Measurements from ENCODE around the gene FRMPD4.

Gene FRMPD4

DNA sequence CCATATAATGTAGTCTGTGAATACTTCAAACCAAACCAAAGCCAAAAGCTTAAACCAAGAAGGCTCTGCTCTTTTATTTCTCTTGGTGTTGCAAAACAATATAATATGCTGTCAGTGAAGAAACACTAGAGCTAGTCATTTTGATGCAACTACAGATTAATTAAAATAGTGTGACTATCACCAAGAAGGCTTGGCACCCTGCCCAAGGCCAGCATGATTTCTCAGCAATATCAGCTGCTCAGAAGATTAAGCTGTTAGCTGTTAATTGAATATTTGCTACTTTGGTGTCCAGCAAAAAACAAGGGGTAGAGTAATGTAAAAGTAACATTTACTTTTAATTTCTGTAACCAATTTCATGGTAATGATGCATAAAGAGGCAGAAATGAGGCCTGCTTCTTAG lies 548.1 kb downstream of the FRMPD4 start:
- peak; percentile 16 for DNase-seq

DNA sequence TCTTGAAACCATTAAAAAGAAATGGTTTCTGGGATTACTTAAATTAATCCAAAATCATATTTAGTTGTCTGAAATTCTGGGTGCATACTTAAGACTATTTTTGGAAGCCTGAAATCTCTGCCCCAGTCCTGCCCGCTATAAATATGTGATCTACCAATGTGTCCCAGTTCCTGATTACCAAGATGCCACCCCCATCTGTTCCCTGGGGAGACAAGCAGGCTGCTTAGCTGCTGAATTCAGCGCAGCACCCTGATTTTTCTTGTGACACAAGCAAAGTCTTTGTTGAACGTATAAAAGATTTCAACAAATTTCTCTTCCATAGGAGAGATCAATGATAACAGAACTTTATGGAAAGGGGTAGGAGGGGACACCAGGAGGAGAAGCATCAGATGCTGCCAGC lies 552.4 kb downstream of the FRMPD4 start:
- no peak for DNase-seq

DNA sequence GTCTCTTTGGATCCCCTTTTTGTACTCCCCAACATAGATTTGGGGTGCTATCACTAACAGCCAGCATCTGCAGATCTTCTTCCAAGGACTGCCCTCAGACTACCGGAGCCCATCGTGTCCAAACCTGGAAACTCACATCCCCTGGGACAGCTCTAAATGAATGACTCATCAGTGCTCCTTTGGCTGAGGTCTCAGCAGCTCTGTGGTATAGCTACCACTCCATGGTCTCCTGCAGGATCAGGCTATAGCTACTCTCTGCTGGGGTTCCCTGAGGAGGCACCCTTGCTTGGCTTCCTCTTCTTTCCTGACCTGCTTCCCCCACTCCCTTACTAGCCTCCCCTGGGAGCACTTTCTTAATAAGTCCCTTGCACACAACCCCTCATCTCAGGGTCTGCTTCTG lies 555.5 kb downstream of the FRMPD4 start:
- DNase-seq, result no peak

DNA sequence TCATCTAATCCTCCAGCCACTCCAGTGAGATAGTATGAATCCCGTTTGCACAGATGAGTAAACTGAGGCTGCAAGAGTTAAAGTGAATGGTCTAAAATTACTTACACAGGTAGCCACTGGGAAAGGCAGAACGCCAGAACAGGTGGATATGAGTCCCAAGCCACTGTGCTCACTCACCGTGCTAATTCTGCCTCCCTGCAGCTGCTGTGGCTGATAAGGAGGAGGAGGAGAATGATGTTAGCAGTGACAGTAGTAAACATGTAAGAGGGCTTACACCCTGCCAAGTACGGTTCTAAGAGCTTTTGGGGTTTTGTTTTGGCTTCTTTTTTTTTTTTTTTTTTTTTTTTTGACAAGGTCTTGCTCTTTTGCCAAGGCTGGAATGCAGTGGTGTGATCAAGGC lies 562.5 kb downstream of the FRMPD4 start:
- no peak for DNase-seq

DNA sequence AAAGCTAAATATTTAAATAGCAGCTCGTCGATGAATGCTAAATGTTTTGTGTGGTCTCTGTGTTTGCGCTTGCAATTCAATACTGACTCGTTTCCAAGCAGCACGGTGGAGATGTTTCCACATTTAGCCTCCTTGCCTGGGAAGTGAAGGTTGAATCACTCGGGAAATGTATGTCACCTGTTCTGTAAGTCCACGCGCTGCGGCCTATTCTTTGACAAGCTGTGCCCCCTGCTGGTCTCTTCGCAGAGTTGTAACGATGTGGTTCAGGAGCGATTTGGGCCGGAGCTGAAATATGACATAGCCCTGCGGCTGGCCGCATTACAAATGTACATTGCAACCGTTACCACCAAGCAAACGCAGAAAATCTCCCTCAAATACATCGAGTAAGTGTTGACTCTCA lies 563.4 kb downstream of the FRMPD4 start:
- DNase-seq, result peak; percentile 69

DNA sequence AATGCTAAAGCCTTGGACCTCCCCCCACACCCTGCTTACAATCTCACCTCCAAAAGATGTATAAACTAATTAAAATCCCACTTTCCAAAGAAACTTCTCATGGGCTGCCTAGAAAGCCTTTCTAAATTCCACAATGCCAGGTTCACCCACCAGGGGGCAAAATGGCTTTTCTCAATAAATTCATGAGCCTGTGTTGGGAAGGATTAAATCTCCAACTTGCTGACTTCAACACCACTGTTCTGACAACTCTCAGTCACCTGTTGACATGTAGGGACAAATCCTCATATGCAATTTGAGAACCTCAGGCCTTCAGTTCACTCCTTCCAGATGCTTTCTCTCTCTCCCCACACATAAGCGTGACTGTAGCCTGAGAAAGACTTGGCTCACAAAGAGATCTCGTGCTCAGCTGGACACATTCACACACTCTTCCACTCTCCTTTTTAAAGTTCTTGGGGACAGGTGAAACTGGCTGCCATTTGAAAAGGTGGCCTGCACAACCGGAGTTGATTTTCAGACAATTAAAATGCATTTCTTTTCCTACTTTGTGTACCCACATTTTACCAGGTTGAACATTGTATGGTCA lies 564.3 kb downstream of the FRMPD4 start:
- peak; percentile 59 for DNase-seq

DNA sequence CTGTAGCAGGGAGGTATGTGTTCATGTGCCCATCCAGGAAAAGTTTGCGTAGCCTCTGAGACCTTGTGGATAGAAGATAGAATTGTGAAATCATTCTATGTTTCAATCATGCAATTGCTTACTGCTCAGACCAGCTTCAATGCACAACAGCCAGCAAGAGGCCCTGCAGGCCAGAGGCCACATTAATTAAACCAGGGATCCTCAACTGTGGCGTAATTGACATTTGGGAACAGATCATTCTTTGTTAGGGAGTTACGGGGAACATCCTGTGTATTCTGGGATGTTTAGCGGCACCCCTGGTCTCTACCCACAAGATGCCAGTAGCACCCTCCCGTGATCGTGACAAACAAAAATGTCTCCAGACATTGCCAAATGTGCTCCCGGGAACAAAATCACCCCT lies 566.4 kb downstream of the FRMPD4 start:
- no peak for DNase-seq

DNA sequence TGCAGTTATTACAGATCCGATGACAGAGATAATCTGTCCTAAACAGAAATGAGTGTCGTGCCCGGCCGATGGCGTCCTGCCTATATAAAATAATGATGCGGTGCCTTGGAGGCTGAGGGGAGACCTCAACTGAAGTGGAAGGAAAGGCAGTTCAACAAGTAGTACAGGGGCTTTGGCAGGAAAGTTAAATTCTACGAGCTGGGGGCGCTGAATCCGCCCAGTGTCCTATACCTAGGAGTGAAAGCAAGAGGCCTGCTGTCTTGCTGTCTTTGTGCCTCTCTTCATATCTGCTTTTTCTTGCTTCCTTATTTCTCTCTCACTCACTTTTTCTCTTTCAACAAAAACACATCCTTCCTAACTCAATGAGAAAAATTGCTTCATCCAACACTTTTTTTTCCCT lies 570.8 kb downstream of the FRMPD4 start:
- no peak for DNase-seq

DNA sequence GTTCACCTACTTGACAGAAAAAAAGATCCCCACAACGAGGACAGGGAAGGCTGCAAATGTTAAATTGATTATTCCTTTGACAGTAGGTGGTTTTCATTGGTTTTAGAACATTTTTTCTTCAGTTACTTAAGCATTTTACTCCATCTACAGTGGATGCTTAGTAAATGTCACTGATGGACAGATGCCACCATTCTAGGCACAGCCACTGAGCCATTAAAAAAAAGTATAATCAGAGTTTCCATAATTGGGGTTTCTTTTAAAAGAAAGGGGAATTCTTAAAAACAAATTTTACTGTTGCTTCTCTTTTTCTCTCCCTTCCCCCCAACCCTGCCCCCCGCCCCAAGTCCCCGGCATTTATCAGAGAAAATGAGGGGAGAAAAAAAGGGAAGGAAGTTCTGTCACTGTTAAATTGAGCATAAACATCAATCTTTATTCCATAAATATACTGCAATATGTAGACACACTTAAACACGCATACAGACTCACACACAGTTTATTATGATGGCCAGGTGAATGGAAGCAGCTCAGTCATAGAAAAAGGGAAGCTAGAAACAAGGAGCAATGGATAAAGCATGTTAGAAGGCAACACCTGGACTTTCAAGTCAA lies 573.3 kb downstream of the FRMPD4 start:
- DNase-seq, result no peak

DNA sequence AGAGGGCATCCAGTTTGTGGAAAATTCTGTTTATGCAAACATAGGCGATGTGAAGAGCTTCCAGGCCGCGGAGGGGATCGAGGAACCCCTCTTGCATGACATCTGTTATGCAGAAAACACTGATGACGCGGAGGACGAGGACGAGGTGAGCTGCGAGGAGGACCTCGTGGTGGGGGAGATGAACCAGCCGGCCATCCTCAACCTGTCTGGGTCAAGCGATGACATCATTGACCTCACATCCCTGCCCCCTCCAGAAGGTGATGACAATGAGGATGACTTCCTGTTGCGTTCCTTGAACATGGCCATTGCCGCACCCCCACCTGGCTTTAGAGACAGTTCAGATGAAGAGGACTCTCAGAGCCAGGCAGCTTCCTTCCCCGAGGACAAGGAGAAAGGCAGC lies 578.3 kb downstream of the FRMPD4 start:
- no peak for DNase-seq

DNA sequence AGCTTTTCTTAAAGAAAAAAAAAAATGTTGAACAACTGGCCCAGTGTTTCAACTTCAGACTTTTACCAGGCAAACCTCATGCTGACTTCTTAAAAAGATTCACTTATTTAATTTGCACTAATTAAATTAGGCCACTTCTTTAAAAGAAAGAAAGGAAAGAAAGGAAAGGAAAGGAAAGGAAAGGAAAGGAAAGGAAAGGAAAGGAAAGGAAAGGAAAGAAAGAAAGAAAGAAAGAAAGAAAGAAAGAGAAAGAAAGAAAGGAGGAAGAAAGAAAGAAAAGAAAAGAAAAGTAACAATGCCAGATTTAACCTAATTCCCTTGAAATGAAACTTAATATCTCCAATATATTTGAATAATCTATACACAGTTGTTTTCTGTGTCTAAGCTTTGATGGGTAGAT lies 581.6 kb downstream of the FRMPD4 start:
- no peak for DNase-seq

DNA sequence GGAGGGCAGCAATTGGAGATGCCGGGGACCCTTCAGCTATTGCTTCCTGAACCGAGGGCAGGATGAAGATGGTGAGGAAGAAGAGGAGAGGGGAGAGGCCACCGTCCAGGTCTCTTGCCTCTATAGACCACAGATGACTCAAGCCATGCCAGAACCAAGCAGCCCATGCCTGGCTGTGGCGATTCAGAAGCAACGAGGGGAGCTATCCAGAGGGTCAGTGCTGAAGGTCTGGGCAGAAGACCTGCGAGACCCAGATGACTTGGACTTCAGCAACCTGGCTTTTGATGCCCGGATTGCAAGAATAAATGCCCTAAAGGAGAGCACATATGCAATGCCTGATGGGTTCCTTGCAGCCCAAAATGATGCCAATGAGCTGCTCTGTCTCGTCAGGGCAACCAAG lies 582.8 kb downstream of the FRMPD4 start:
- DNase-seq, result no peak

DNA sequence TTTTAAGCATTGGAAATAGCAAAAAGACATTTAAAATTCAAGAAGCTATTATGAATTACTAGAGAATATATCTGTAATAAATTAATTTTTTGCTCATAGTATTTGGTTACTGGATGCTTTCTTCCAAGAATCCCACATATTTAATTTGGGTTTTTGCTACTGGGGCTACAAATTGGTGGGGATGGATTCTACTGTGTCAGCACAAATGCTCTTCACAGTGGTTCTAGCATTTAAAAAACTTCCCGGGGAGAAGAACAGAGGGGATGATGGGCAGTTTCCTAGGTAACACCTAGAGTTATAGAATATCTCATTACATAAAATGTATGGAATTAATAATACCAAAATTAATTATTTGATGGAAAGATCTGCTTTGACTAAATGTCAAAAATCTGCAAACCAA lies 584.0 kb downstream of the FRMPD4 start:
- DNase-seq, result no peak

DNA sequence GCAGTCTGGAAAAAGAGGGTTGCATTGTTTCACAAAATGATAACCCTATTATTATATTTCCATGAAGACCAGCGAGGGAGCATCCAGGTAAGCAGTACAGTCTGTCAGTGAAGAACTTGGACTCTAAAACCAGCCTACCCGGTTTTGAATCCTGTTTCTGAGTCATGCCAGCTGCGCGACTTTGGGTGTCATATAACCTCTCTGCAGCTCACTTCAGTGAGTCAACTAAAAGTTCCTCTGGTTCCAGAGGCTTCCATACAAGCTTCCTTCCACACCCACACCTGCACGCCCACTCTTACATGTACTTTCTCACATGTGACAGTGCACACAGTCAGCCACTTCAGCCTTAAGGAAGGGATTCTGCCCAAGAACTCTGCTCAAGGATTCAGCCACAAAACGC lies 603.1 kb downstream of the FRMPD4 start:
- DNase-seq, result no peak

DNA sequence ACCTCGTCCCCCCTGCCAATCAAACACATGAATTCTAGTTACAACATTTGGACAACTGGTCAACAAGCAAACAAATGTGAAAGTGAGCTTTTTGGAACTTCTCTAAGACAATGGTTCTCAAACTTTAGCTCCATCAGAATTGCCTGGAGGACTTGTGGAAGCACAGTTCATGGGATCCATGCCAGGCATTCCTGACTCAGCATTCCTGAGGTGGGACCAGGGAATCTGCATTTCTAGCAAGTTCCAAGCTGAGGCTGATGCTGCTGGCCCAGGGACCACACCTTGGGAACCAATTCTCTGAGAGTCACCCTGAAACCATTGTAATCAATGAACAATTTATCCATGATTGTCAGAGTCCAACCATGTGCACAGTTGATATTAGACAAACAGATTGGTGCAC lies 609.2 kb downstream of the FRMPD4 start:
- no peak for DNase-seq

DNA sequence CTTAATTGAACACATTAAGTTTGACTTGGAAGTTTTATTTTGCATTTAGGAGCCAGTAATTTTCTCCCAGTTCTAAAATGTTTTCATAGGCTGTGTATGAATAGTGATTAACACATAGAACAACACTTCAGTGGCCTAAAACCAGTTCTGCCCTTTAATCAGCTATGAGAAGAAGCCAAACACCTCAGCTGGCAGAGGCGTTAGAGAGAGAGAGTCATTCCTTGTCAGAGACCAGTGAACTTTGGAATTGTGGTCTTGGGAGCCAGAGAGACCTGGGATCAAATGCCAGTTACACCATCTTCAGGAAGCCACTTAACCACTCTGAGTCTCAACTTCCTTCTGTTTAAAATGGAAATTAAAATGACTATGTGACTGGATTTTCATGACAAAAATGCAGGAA lies 613.6 kb downstream of the FRMPD4 start:
- DNase-seq, result no peak

DNA sequence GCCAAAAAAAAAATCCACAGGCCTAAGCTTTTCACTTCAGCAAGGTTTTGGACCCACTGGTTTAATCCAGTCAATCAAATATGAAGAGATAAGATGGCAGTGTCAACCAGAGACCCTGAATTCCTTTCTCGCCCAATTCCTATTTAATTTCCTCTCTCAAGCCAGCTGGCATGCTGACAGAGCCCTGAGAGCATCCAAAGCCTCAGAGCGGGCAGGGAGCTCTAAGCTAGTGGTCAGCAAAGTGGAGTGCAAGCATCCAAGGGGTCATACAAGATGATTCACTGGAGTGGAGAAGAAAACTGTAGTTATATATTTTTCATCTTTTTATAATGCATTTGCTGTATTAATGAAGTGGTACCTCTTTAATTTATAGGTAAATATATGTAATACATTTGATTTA lies 615.1 kb downstream of the FRMPD4 start:
- DNase-seq, result no peak

DNA sequence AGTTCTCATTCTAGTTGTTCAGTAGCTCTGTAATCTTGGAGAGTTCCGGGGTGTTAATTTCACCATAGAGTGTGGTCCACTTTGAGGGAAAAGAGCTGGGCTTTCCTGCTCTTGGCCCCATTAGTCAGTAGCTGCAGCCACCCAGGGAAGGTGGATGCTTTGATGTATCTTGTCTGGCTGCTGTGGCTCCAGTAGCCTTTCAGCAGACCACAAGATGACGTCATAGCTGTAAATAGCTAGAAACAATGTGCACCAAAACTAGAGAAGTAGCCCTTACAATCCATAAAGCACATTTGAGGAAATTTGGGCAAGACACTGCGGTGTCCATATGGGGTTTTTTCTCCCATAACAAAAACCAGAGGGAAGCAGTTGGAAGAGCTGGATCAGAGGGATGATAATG lies 620.0 kb downstream of the FRMPD4 start:
- no peak for DNase-seq

DNA sequence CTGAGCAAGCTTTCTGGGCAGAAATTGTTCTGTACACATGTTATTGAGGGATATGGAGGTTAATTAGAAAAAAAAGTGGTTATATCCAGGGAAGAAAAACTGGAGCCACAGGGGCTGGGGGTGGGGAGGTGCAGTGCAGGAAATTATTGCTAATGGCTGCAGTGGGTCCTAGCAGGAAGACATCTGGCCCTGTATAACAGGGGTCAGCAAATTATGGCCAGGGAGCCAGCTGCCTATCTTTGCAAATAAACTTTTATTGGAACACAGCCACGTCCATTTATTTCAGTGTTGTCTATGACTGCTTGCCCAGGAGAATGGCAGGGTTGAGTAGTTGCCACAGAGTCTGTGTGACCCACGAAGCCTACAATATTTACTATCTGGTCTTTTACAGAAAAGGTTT lies 629.6 kb downstream of the FRMPD4 start:
- peak; percentile 43 for DNase-seq

DNA sequence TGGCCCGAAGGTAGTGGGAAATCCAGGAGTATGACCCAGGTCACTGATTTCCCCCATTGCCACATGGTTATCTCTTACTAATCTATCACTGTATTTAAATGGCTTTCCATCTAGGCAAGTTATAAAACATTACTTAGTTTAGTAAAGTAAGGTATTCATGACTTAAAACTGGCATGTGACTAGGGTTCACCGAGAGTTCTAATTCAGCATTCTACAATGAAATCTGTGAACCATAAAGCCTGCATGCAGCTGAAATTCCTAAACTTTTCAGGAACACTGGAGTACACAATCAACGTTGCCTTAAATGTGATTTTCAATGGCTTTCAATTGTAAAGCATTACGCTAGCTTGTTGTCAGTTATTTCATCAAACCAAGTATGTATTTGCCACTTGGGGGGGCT lies 630.2 kb downstream of the FRMPD4 start:
- no peak for DNase-seq

DNA sequence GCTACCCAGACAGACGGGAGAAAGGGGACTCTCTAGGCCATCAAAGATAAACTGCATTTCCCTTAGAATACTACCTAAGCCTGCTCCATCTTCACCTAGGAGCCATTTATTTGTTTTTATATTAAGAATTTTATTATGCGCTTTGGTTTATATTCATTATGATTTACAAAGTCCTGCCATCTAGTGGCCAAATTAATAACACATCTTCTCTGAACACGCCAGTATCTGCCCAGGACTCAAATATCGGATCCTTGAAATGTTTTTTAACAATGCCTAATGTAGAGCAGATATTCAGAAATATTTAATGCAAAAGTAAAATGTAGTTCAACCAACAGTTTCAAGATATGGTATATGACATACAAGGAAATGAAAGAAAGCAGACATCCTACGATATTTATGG lies 632.2 kb downstream of the FRMPD4 start:
- peak; percentile 13 for DNase-seq

DNA sequence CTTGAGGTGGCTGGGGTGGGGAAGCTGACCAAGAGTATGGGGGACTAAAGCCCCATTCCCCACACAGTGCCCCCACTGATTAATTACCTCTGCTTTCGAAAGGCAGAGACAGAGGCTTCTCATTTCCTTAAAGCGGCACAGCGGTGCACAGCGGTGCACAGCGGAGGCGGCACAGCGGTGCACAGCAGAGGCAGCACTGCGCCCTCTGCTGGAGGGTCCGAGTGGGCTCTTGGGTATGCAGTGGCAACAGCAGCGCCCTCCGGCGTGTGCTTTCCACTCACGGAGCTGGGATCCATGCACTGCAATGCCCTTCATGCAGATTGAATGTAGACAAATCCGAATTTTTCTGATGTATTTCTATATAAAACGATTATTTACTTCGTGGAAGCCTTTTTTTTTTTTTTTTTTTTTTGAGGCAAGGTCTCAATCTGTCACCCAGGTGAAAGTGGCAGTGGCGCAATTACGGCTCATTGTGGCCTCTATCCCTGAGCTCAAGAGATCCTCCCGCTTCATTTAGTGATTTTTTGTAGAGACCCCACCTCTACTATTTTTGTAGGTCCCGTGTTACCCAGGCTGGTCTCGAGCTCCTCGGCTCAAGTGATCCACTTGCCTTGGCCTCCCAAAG lies 633.3 kb downstream of the FRMPD4 start:
- DNase-seq, result no peak

Measured in NCI-H1105 treated with DMSO at 0.1 percent for 48 hours (cell line).